KBM-7 (cell line): ENCODE measurements around the gene IL3RA.
"Not testable (repeated sequence)": the region's sequence is repeated elsewhere in the genome, so short reads cannot be mapped to it uniquely, and the experiment has no call there.

Source experiments
- DNase-seq: peaks from one replicate; pipeline ENCODE4 v3.0.0-alpha.2; 2015
- in situ Hi-C: fragments of 300-500 bp; cut with MboI; formaldehyde crosslinking; loops from 2 replicates; pipeline ENCODE4 v1.14.3; 2020; ENCODE audit warnings: low sequenced_read_pairs, low pct_unique_long_range_greater_than_20kb, mixed read lengths

IL3RA gene

GRCh38 chrX:1393871-1394615 is 57.5 kb downstream of the IL3RA start:
- DNase-seq = no peak
- in situ Hi-C loops = no loop called here

- DNase-seq = no peak
- in situ Hi-C loops = no loop called here
Measured at GRCh38 chrX:1394731-1395501, 58.3 kb downstream of the IL3RA start.

GRCh38 chrX:1395646-1396216 is 59.1 kb downstream of the IL3RA start:
- in situ Hi-C loops = no loop called here
- DNase-seq = no peak

GRCh38 chrX:1397001-1397400 is 60.4 kb downstream of the IL3RA start:
- no peak for DNase-seq
- in situ Hi-C loops = no loop called here

- no peak for DNase-seq
- in situ Hi-C loops = no loop called here
Measured at GRCh38 chrX:1397441-1398270, 61.1 kb downstream of the IL3RA start.

- no peak for DNase-seq
- in situ Hi-C loops = no loop called here
Measured at GRCh38 chrX:1398431-1399340, 62.1 kb downstream of the IL3RA start.

- DNase-seq = no peak
- in situ Hi-C loops = no loop called here
Measured at GRCh38 chrX:1400049-1400448, 63.5 kb downstream of the IL3RA start.

GRCh38 chrX:1400742-1401471 is 64.3 kb downstream of the IL3RA start:
- no peak for DNase-seq
- in situ Hi-C loops = no loop called here

GRCh38 chrX:1401611-1402430 is 65.2 kb downstream of the IL3RA start:
- in situ Hi-C loops = no loop called here
- no peak for DNase-seq

- in situ Hi-C loops = no loop called here
- no peak for DNase-seq
Measured at GRCh38 chrX:1403228-1403627, 66.6 kb downstream of the IL3RA start.

GRCh38 chrX:1403867-1404266 is 67.3 kb downstream of the IL3RA start:
- DNase-seq, in situ Hi-C loops: not testable (repeated sequence)

- DNase-seq, in situ Hi-C loops: not testable (repeated sequence)
Measured at GRCh38 chrX:1405769-1406168, 69.2 kb downstream of the IL3RA start.

GRCh38 chrX:1407035-1407434 is 70.5 kb downstream of the IL3RA start:
- in situ Hi-C loops = no loop called here
- DNase-seq = no peak

- in situ Hi-C loops = no loop called here
- no peak for DNase-seq
Measured at GRCh38 chrX:1411326-1411725, 74.7 kb downstream of the IL3RA start.

GRCh38 chrX:1412551-1413161 is 76.1 kb downstream of the IL3RA start:
- no peak for DNase-seq
- in situ Hi-C loops = no loop called here

- DNase-seq = no peak
Measured at GRCh38 chrX:1416327-1416784, 79.8 kb downstream of the IL3RA start.

More at GRCh38 chrX:1416327-1416784, 79.8 kb downstream of the IL3RA start:
- in situ Hi-C loops = no loop called here
